Measurements from ENCODE around the gene MBD3L2.
"Not testable (repeated sequence)": the region's sequence is repeated elsewhere in the genome, so short reads cannot be mapped to it uniquely, and the experiment has no call there.

MBD3L2 gene

DNA sequence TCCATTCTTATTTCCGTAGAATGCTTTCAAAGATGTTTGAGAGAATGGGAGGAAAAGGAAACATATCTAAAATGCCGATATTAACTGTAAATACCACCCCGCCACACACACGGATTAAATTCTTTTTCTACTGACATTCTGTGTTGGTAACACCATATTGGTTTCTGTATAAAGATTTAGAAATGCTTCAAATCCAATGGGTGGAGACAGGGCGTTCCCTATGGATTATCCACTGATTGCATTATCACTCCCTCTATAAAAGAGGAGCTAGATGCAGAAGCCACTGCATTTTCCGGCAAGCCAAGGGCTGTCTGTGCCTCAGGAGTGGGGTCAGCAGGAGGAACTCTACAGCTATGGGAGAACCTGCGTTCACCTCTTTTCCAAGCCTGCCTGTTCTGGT is at the start of gene MBD3L2:
Gene MBD3L2, plus strand, starts transcription at position 301 of the 400 bp plus-strand sequence. Its CDS starts 53 bp downstream, at position 354.
- not testable (repeated sequence) for DNase-seq

DNA sequence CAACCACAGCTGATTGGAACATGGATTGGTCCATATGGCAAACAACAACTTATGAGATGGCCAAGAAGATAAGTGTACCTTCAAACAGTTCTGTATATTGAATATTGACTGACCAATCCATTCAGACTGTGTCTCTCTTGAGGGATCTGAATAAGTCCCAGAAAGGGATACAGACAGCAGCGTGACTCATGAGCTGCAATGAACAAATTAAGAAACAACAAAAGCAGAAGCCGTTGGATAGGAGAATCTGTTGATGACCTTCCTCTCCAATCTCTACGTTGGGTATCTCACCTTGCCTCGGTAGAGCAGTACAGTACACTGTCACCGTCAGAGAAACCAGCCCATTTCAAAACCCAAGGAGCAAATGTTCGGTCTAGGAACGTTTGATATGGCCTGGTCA is 49.2 kb upstream of the MBD3L2 start:
- no peak for DNase-seq

DNA sequence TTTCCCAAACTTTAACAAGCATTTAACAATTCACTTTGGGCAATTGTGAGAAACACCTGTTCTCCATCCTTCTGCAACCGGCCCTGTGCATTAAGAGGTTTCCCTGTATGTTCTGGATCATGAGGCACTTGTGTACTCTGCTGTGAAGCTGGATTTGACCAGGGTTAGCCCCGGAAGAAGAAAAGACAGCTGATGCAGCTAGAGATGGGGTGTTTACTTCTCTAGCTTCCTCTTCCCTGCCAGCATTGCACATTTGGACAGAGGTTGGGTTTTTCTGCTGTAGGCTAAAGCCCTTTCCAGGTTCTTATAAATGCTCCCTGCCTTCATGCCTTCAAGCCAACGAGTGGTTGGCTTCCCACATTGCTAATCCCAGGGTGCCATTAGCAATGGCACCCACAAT is 48.8 kb upstream of the MBD3L2 start:
- DNase-seq, result no peak

DNA sequence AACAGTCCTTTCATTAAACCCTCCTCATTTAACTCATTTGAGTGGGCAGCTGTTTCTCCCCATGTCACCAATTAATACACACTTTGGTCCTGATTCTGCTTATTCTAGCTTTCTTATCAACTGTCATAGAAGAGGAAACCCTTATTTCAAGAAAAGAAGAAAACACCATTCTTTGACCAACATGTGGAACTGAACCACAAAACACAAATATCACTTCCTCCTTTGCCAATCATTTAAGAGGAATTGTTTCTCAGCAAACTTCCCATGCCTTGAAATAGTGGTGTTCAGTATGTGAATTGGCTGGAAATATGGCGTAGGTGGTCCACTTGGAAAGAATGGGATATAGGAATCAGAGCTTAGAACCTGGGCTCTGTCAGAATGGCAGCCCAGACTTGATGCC is 48.3 kb upstream of the MBD3L2 start:
- no peak for DNase-seq

DNA sequence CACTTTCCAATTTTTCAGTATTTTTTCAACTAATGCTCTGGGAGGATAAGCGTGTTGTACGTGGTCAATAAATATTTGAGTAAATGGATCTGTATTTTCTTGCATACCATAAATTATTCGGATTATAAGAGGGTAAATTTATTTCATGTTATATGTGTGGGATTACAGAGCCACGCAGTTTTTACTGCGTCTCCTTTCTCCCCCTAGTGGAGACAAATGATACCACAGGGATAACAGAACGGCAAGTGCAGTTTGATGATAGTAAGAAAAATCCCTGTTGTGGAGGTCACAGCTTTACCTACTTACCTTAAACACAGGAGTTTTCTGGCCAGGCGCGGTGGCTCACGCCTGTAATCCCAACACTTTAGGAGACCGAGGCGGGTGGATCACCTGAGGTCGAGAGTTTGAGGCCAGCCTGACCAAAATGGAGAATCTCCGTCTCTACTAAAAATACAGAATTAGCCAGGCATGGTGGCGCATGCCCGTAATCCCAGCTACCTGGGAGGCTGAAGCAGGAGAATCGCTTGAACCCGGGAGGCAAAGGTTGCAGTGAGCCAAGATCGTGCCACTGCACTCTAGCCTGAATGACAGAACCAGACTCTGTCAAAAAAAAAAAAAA is 44.7 kb upstream of the MBD3L2 start:
- DNase-seq, result peak in 1 of 2 experiments; percentile 58

DNA sequence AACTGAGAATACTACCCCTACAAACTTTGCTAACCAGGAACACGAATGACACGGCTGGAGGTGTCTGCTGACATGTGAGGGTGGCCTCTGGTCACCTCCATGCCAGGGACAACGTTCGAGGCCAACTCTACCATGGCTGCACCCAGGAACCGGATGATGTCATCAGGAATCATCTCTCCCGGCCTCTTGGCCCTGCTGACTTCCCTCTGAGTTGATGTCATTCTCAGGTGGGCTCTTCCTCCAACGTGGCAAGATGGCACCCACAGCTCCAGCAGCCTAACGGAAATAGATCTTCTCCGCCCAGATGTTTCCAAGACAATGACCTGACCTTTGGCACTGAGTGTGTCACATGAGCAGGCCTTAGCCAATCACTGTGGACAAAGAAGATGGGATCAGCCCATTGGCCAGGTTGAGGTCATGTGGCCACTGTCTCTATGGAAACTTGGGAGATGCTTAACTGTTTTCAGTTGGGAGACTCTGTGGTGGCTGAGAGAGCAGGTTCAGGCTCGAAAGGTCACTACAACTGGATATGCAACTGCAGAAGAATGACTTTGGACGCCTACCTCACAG is 42.9 kb upstream of the MBD3L2 start:
- DNase-seq, result no peak

DNA sequence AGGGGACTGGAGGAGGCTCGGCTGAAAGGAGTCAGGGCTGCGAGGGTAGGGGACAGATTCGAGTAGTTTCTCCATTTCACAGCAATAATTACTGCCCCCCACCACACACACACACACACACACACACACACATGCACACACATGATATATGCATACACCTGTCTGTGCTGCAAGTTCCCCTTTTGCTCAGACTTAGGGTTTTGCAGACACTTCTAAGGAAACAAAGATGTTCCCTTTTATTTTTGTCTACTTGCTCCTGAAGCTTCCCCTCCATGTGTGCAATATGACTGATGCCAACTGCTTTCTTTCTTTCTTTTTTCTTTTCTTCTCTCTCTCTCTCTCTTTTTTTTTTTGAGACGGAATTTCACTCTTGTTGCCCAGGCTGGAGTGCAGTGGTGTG is 41.3 kb upstream of the MBD3L2 start:
- DNase-seq, result no peak

DNA sequence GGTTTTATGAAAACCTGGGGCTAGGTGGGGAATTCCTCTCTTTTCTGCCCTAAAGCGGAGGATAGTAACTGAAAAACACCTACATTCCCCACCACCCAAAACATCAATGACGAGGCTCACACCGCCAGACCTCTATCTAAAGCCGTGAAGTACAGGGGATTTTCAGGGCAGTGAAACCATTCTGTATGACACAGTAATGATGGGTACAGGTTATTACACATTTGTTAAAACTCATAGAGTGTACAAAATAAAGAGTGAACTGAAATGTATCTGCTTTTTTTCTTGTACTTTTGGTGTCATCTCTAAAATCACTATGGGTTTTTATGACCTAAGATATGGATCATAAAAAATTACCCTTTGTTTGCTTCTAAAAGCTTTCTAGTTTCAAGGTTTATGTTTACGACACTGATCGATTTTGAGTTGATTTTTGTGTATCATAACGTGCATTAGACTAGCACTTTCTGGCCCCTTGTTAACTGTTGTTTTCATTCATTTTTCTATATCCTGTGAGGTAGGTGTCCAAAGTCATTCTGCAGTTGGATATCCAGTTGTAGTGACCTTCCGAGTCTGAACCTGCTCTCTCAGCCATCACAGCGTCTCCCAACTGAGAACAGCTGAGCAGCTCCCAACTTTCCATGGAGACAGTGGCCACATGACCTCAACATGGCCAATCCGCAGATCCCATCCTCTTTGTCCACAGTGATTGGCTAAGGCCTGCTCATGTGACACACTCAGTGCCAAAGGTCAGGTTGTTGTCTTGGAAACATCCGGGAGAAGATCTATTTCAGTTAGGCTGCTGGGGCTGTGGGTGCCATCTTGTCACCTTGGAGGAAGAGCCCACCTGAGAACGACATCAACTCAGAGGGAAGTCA is 38.2 kb upstream of the MBD3L2 start:
- no peak for DNase-seq

DNA sequence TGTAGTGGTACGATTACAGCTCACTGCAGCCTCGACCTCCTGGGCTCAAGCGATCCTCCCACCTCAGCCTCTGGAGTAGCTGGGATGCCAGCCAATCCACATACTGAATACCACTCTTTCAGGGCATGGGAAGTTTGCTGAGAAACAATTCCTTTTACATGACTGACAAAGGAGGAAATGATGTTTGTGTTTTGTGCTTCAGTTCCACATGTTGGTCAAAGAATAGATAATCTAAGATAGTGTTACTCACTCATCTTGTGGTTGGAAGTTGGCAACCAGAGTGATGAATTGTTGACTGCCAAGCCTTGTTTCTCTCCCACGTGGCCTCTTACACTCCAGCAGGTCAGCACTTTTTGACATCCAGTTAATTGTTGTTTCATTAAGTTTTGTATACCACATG is 35.4 kb upstream of the MBD3L2 start:
- DNase-seq, result peak; percentile 51 to 87

DNA sequence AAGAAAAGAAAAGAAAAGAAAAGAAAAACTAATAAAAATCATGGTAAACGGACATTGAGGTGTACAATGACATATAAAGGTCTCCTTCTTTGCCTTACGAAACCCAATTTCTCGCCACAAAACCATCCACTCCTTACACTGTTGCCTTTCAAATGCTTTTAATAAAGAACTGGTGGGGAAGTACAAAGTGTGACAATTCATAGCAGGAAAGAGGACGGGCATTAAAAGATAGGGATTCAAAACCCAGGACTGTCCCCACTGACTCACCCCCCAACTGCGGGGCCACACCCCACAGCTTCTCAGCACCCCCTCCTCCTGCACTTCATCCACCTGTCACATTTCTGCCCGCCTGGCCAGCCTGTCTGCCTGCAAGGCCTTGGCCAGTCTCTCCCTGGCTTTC is 30.3 kb upstream of the MBD3L2 start:
- DNase-seq, result no peak

DNA sequence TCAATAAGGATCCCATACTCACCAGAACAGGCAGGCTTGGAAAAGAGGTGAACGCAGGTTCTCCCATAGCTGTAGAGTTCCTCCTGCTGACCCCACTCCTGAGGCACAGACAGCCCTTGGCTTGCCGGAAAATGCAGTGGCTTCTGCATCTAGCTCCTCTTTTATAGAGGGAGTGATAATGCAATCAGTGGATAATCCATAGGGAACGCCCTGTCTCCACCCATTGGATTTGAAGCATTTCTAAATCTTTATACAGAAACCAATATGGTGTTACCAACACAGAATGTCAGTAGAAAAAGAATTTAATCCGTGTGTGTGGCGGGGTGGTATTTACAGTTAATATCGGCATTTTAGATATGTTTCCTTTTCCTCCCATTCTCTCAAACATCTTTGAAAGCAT is 27.8 kb upstream of the MBD3L2 start, which contains the start of gene MBD3L2B:
Gene MBD3L2B, minus strand, starts transcription at position 101 of the 400 bp plus-strand sequence. Its CDS starts 34 bp downstream, at position 67.
- DNase-seq, result not testable (repeated sequence)

DNA sequence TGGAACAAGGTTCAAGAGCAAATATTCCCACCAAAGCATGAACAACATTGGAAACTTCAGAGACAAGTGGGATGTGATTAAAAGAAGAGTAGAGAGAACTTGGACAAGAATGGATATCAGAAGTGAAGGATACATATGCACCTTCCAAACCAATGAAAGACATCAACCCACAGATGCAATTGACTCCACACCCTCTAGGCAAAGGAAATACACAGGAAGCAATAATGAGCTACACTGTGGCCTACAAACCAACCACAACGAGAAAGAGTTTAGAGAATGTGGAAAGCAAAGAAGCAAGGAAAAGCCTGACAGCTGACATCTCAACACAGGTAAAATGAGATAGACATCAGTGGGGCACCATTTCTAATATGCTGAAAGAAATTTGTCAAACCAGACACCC is 20.3 kb upstream of the MBD3L2 start:
- not testable (repeated sequence) for DNase-seq

DNA sequence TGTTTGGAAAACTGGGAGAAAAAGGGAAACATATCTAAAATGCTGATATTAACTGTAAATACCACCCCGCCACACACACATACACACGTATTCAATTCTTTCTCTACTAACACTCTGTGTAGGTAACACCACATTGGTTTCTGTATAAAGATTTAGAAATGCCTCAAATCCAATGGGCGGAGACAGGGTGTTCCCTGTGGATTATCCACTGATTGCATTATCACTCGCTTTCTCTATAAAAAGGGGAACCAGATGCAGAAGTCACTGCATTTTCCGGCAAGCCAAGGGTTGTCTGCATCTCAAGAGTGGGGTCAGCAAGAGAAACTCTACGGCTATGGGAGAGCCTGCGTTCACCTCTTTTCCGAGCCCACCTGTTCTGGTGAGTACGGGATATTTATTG is 18.8 kb upstream of the MBD3L2 start, which contains the start of gene MBD3L5:
Gene MBD3L5, plus strand, starts transcription at position 301 of the 400 bp plus-strand sequence. Its CDS starts 34 bp downstream, at position 335.
- DNase-seq, result not testable (repeated sequence)

DNA sequence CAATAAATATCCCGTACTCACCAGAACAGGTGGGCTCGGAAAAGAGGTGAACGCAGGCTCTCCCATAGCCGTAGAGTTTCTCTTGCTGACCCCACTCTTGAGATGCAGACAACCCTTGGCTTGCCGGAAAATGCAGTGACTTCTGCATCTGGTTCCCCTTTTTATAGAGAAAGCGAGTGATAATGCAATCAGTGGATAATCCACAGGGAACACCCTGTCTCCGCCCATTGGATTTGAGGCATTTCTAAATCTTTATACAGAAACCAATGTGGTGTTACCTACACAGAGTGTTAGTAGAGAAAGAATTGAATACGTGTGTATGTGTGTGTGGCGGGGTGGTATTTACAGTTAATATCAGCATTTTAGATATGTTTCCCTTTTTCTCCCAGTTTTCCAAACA is 9.0 kb upstream of the MBD3L2 start, which contains the start of gene MBD3L4:
Gene MBD3L4, minus strand, starts transcription at position 101 of the 400 bp plus-strand sequence. Its CDS starts 35 bp downstream, at position 66.
- not testable (repeated sequence) for DNase-seq

DNA sequence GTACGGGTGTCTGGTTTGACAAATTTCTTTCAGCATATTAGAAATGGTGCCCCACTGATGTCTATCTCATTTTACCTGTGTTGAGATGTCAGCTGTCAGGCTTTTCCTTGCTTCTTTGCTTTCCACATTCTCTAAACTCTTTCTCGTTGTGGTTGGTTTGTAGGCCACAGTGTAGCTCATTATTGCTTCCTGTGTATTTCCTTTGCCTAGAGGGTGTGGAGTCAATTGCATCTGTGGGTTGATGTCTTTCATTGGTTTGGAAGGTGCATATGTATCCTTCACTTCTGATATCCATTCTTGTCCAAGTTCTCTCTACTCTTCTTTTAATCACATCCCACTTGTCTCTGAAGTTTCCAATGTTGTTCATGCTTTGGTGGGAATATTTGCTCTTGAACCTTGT is 7.6 kb upstream of the MBD3L2 start:
- DNase-seq, result not testable (repeated sequence)

DNA sequence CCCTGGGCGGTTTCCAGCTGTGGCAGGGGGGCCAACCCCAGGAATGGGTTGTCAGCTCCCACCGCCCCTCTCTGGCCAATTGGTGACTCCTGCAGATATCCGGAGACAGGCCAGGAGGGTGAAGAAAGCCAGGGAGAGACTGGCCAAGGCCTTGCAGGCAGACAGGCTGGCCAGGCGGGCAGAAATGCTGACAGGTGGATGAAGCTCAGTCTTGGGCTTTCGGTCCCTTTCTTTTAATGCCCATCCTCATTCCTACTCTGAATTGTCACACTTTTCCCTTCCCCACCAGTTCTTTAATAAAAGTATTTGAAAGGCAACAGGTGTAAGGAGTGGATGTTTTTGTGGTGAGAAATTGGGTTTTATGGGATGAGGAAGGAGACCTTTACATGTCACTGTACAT is 2.3 kb downstream of the MBD3L2 start:
- DNase-seq, result not testable (repeated sequence)

DNA sequence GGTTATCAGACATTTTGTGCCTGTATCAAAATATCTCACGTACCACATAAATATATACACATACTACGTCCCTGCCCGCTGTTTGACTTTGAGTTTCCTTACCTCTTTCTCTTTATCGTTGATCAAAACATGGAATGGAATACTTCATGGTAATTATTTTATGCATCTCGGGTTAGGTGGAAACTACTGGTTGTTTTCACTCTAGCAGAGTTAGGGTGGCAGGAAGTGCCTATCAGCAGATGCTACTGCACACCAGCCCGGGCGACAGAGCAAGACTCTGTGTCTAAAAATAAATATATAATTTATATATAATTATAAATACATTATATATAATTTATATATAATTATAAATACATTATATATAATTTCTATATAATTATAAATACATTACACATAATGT is 3.8 kb downstream of the MBD3L2 start:
- not testable (repeated sequence) for DNase-seq

DNA sequence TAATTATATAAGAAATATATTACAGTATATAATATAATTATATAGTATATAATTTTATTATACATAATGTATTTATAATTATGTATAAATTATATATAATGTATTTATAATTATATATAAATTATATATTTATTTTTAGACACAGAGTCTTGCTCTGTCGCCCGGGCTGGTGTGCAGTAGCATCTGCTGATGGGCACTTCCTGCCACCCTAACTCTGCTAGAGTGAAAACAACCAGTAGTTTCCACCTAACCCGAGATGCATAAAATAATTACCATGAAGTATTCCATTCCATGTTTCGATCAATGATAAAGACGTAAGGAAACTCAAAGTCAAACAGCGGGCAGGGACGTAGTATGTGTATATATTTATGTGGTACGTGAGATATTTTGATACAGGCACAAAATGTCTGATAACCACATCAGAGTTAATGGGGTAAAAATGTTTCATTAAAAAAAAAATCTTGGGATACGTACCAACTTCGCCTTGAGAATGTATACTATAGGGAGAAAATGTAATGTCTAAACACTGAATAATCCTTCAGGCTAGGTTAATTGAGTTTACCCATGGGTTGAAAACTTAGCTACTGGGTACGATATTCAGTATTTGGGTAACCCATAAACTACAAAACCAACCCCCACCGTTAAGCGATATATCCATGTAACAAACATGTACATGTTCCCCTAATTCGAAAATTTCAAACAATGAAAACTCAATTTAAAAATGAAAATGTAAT is 5.7 kb downstream of the MBD3L2 start:
- not testable (repeated sequence) for DNase-seq

DNA sequence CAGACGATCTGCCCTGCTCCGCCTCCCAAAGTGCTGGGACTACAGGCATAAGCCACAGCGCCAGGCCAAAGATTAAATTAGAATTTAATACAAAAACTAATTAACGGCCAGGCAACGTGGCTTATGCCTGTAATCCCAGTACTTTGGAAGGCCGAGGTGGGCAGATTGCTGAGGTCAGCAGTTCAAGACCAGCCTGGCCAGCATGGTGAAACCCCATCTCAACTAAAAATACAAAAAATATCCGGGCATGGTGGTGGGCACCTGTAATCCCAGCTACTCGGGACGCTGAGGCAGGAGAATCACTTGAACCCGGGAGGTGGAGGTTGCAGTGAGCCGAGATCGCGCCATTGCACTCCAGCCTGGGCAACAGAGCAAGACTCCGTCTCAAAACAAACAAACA is 6.6 kb downstream of the MBD3L2 start:
- not testable (repeated sequence) for DNase-seq

DNA sequence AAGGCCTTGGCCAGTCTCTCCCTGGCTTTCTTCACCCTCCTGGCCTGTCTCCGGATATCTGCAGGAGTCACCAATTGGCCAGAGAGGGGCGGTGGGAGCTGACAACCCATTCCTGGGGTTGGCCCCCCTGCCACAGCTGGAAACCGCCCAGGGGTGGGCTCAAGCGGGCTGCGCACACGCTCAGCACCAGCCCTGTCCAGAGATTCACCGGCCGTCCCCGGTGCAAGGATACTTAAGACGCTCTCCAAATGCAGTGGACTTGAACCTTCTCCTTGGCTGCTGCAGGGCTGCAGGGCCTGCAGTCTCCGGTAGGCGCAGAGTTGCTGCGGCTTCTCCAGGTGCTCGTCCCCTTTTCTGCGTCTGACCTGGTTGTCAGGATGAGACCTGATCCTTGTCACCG is 7.2 kb downstream of the MBD3L2 start:
- DNase-seq, result not testable (repeated sequence)

DNA sequence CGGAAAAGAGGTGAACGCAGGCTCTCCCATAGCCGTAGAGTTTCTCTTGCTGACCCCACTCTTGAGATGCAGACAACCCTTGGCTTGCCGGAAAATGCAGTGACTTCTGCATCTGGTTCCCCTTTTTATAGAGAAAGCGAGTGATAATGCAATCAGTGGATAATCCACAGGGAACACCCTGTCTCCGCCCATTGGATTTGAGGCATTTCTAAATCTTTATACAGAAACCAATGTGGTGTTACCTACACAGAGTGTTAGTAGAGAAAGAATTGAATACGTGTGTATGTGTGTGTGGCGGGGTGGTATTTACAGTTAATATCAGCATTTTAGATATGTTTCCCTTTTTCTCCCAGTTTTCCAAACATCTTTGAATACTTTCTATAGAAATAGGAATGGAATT is 9.5 kb downstream of the MBD3L2 start, which contains the start of gene MBD3L3:
Gene MBD3L3, minus strand, starts transcription at position 101 of the 400 bp plus-strand sequence. Its CDS starts 71 bp downstream, at position 30.
- DNase-seq, result not testable (repeated sequence)

DNA sequence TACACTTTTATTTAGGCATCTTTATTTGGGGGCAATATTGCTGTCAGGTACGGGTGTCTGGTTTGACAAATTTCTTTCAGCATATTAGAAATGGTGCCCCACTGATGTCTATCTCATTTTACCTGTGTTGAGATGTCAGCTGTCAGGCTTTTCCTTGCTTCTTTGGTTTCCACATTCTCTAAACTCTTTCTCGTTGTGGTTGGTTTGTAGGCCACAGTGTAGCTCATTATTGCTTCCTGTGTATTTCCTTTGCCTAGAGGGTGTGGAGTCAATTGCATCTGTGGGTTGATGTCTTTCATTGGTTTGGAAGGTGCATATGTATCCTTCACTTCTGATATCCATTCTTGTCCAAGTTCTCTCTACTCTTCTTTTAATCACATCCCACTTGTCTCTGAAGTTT is 10.9 kb downstream of the MBD3L2 start:
- DNase-seq, result not testable (repeated sequence)

DNA sequence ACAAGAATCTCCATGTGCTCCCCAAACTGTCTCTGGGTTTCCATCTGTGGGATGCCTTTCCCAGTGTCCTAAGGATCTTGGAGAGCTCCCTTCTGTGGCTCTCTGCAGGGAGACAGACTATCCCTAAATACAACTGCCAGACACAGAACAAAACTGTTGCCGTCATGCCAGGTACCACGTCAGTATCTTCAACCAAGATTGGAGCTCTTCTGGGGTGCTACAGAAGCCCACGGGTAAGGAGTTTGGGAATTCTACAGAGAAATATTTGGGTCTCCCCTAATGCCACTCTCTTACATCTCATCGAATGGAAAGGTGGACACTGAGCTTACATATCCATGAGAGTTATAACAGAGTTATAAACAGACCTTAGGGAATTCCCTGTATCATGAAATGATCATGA is 14.2 kb downstream of the MBD3L2 start:
- no peak for DNase-seq

Data from SW 1271 (cell line).